Liver (tissue), 3 donors: ENCODE measurements around the gene SPN.

Source experiments
- GABPA ChIP-seq, 2 donors: IDR thresholded peaks in 1 of 2; conservative IDR thresholded peaks in 1 of 2; 2 replicates each; pipeline ENCODE4 v1.6.1; 2016; ENCODE audit warnings: antibody characterized with exemption in 2 of 2, mild to moderate bottlenecking in 1 of 2, moderate library complexity in 1 of 2
- MAX ChIP-seq: IDR thresholded peaks from 2 replicates; pipeline ENCODE4 v1.6.1; 2016; ENCODE audit warnings: antibody characterized with exemption
- RAD21 ChIP-seq, 2 donors: IDR thresholded peaks; 2 replicates each; pipeline ENCODE4 v1.6.1; 2016; ENCODE audit warnings: antibody characterized with exemption in 2 of 2, mild to moderate bottlenecking in 2 of 2
- REST ChIP-seq: IDR thresholded peaks from 2 replicates; pipeline ENCODE4 v1.6.1; 2016; ENCODE audit warnings: antibody characterized with exemption, mild to moderate bottlenecking
- TAF1 ChIP-seq: conservative IDR thresholded peaks from 2 replicates; pipeline ENCODE4 v1.6.1; 2016; ENCODE audit warnings: antibody characterized with exemption, mild to moderate bottlenecking
- YY1 ChIP-seq: IDR thresholded peaks from 2 replicates; pipeline ENCODE4 v1.6.1; 2016; ENCODE audit warnings: antibody characterized with exemption, mild to moderate bottlenecking
- TF ChIP-seq, protein P1 (sequence below): fragments of 150-350 bp; IDR thresholded peaks from 2 replicates; pipeline ENCODE4 v1.5.1; 2017; ENCODE audit warnings: improper control_type of control experiment, low read depth, low read length; ENCODE audit not compliant: missing input control
- donor health status: healthy.
- donor health status: healthy.

DNA sequence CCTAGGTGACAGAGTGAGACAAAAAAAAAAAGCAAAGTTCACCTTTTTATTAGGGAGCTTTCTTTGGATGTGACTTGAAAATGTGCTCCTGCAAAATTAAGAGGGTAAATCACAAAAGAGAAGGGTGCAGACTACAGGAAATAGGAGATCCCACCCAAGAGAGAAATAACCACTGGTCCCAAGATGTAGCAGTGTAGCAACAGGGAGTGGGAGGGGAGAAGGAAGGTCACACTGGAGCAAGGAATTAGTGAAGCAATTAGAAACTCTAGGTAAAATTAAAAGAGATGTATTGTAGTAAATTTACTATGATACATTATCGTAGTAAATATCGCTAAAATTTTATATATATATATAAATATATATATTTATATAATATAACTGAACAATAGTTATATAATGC is 12.3 kb upstream of the SPN start:
- no peak for TF ChIP-seq RAD21 (IDR thresholded peaks at IDR 0.05)
- TF ChIP-seq, protein P1, sequence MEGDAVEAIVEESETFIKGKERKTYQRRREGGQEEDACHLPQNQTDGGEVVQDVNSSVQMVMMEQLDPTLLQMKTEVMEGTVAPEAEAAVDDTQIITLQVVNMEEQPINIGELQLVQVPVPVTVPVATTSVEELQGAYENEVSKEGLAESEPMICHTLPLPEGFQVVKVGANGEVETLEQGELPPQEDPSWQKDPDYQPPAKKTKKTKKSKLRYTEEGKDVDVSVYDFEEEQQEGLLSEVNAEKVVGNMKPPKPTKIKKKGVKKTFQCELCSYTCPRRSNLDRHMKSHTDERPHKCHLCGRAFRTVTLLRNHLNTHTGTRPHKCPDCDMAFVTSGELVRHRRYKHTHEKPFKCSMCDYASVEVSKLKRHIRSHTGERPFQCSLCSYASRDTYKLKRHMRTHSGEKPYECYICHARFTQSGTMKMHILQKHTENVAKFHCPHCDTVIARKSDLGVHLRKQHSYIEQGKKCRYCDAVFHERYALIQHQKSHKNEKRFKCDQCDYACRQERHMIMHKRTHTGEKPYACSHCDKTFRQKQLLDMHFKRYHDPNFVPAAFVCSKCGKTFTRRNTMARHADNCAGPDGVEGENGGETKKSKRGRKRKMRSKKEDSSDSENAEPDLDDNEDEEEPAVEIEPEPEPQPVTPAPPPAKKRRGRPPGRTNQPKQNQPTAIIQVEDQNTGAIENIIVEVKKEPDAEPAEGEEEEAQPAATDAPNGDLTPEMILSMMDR = no peak
- no peak for TF ChIP-seq REST
- no peak for TF ChIP-seq YY1
- TF ChIP-seq TAF1 = no peak
- no peak for TF ChIP-seq MAX
- TF ChIP-seq GABPA (IDR thresholded peaks at IDR 0.05 in 1 of 2, conservative IDR thresholded peaks at IDR 0.05 in 1 of 2) = no peak
